ENCODE measurements around the gene ATXN1. TPM values are rescaled to one million over a fixed set of nuclear protein-coding genes. Genes with fewer than 3 reads are reported as not detected.

The ATXN1 gene
- total and polyA plus RNA-seq, 2 of the 13 experiments (the other 11 are each of a cell fraction or from before 2014, with no cell fraction given): 20.7 to 39.5 TPM

- TF ChIP-seq ZNF331 (CRISPR knock-in tag; IDR thresholded peaks at IDR 0.05): 0 out of 2 replicates have a peak, but pooled peaks have one; percentile 32
- no peak for TF ChIP-seq ZNF124 (CRISPR knock-in tag; IDR thresholded peaks at IDR 0.05)
- TF ChIP-seq, protein P1, sequence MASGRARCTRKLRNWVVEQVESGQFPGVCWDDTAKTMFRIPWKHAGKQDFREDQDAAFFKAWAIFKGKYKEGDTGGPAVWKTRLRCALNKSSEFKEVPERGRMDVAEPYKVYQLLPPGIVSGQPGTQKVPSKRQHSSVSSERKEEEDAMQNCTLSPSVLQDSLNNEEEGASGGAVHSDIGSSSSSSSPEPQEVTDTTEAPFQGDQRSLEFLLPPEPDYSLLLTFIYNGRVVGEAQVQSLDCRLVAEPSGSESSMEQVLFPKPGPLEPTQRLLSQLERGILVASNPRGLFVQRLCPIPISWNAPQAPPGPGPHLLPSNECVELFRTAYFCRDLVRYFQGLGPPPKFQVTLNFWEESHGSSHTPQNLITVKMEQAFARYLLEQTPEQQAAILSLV (CRISPR knock-in tag; IDR thresholded peaks at IDR 0.05; ENCODE audit: borderline replicate concordance): no peak
- TF ChIP-seq ZSCAN22 (CRISPR knock-in tag; IDR thresholded peaks at IDR 0.05): no peak
- TF ChIP-seq KDM4B (CRISPR knock-in tag; IDR thresholded peaks at IDR 0.05): peak; percentile 30; the same call in 1 of the 2 replicates
- 0 out of 2 replicates have a peak, but pooled peaks have one; percentile 45 for TF ChIP-seq NFKBIZ (CRISPR knock-in tag; IDR thresholded peaks at IDR 0.05)
- TF ChIP-seq HMG20B (CRISPR knock-in tag; conservative IDR thresholded peaks at IDR 0.05): no peak
- TF ChIP-seq DR1 (CRISPR knock-in tag; IDR thresholded peaks at IDR 0.05): no peak
- TF ChIP-seq RBM22 (optimal IDR thresholded peaks at IDR 0.05; ENCODE audit: low read length): peak; percentile 54
- TF ChIP-seq, protein P2, sequence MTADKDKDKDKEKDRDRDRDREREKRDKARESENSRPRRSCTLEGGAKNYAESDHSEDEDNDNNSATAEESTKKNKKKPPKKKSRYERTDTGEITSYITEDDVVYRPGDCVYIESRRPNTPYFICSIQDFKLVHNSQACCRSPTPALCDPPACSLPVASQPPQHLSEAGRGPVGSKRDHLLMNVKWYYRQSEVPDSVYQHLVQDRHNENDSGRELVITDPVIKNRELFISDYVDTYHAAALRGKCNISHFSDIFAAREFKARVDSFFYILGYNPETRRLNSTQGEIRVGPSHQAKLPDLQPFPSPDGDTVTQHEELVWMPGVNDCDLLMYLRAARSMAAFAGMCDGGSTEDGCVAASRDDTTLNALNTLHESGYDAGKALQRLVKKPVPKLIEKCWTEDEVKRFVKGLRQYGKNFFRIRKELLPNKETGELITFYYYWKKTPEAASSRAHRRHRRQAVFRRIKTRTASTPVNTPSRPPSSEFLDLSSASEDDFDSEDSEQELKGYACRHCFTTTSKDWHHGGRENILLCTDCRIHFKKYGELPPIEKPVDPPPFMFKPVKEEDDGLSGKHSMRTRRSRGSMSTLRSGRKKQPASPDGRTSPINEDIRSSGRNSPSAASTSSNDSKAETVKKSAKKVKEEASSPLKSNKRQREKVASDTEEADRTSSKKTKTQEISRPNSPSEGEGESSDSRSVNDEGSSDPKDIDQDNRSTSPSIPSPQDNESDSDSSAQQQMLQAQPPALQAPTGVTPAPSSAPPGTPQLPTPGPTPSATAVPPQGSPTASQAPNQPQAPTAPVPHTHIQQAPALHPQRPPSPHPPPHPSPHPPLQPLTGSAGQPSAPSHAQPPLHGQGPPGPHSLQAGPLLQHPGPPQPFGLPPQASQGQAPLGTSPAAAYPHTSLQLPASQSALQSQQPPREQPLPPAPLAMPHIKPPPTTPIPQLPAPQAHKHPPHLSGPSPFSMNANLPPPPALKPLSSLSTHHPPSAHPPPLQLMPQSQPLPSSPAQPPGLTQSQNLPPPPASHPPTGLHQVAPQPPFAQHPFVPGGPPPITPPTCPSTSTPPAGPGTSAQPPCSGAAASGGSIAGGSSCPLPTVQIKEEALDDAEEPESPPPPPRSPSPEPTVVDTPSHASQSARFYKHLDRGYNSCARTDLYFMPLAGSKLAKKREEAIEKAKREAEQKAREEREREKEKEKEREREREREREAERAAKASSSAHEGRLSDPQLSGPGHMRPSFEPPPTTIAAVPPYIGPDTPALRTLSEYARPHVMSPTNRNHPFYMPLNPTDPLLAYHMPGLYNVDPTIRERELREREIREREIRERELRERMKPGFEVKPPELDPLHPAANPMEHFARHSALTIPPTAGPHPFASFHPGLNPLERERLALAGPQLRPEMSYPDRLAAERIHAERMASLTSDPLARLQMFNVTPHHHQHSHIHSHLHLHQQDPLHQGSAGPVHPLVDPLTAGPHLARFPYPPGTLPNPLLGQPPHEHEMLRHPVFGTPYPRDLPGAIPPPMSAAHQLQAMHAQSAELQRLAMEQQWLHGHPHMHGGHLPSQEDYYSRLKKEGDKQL (CRISPR knock-in tag; IDR thresholded peaks at IDR 0.05; ENCODE audit: low read depth): no peak
- peak; percentile 43; the same call in 1 of the 2 replicates for TF ChIP-seq HBP1 (CRISPR knock-in tag; IDR thresholded peaks at IDR 0.05; ENCODE audit: low read depth)
- TF ChIP-seq BCL3 (CRISPR knock-in tag; IDR thresholded peaks at IDR 0.05): no peak
- TF ChIP-seq, protein P3, sequence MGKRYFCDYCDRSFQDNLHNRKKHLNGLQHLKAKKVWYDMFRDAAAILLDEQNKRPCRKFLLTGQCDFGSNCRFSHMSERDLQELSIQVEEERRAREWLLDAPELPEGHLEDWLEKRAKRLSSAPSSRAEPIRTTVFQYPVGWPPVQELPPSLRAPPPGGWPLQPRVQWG (CRISPR knock-in tag; IDR thresholded peaks at IDR 0.05; ENCODE audit: borderline replicate concordance, low read depth): no peak
- TF ChIP-seq NRL (CRISPR knock-in tag; IDR thresholded peaks at IDR 0.05; ENCODE audit: borderline replicate concordance): no peak
- TF ChIP-seq ARID3A (IDR thresholded peaks at IDR 0.05; ENCODE audit: low read depth, low read length): peak; percentile 17; the same call in 1 of the 2 replicates
- no peak for TF ChIP-seq SMAD3 (CRISPR knock-in tag; IDR thresholded peaks at IDR 0.05)
These were observed 2.9 kb downstream of the ATXN1 start (continued) for GRCh38 chr6:16758163-16758975.
